SK-N-SH (cell line): ENCODE data around the gene SLC45A1. TPM values are rescaled to one million over a fixed set of nuclear protein-coding genes. Genes with fewer than 3 reads are reported as not detected.
A peak's percentile ranks its signal among the peaks of the same experiment; 100 is the strongest.

Experiments used
- CTCF ChIA-PET: fragments of 300-600, 350-600 bp; formaldehyde crosslinking; extraction: SDS; loops from one replicate; lab custom pipeline; 2021; lab: Yijun Ruan, JAX
- POLR2A ChIA-PET: fragments of 350-600 bp; sonication (Branson Sonifier 250); formaldehyde crosslinking; extraction: SDS; loops from one replicate; lab custom pipeline; 2020; ENCODE audit warnings: antibody characterized with exemption, inconsistent platforms; lab: Yijun Ruan, JAX
- DNase-seq: peaks from one replicate; pipeline ENCODE4 v3.0.0; 2012
- H2AFZ ChIP-seq: fragments of 200-600 bp; sonication (generic); 2 replicates; pipeline ENCODE4 v1.8.1; 2016; ENCODE audit warnings: antibody characterized with exemption, mild to moderate bottlenecking, low read depth
- H3F3A ChIP-seq: fragments of 200-600 bp; sonication (generic); replicated peaks from 2 replicates; pipeline ENCODE3; 2016; ENCODE audit warnings: antibody characterized with exemption, mild to moderate bottlenecking; ENCODE audit not compliant: insufficient read depth
- H3K27ac ChIP-seq, 2 experiments: fragments of 200-500 bp in 1 of 2; fragments of 200-600 bp in 1 of 2; sonication (Bioruptor generic) in 1 of 2; sonication (generic), shearing (Covaris generic) in 1 of 2; 2 replicates each; pipeline versions ENCODE4 v1.5.1 to v1.6.1; 2014 to 2016; ENCODE audit warnings: low read depth in 2 of 2, inconsistent platforms in 1 of 2, low read length in 1 of 2, mild to moderate bottlenecking in 1 of 2, mixed read lengths in 1 of 2
- H3K27me3 ChIP-seq: fragments of 200-600 bp; sonication (generic), shearing (Covaris generic); 2 replicates; pipeline ENCODE4 v1.6.1; 2016; ENCODE audit warnings: mixed run types; ENCODE audit not compliant: insufficient read depth
- H3K36me3 ChIP-seq, 2 experiments: fragments of 200-500 bp in 1 of 2; fragments of 200-600 bp in 1 of 2; sonication (Bioruptor generic) in 1 of 2; sonication (generic) in 1 of 2; replicated peaks in 1 of 2; 2 replicates each; pipeline versions ENCODE3 to v1.5.1; 2014 to 2016; ENCODE audit warnings: low read length in 1 of 2, mild to moderate bottlenecking in 1 of 2; ENCODE audit not compliant: insufficient read depth in 2 of 2, control insufficient read depth in 1 of 2
- H3K4me1 ChIP-seq, 2 experiments: fragments of 200-500 bp in 1 of 2; fragments of 200-600 bp in 1 of 2; sonication (Bioruptor generic) in 1 of 2; sonication (generic), shearing (Covaris generic) in 1 of 2; 2 replicates each; pipeline versions ENCODE4 v1.5.1 to v1.6.1; 2014 to 2016; ENCODE audit warnings: low read depth in 1 of 2, low read length in 1 of 2, mixed run types in 1 of 2; ENCODE audit not compliant: insufficient read depth in 2 of 2, control insufficient read depth in 1 of 2
- H3K4me2 ChIP-seq: fragments of 200-600 bp; sonication (generic), shearing (Covaris generic); 2 replicates; pipeline ENCODE4 v1.6.1; 2017; ENCODE audit warnings: mixed run types
- H3K4me3 ChIP-seq, 2 experiments: fragments of 200-500 bp in 1 of 2; fragments of 200-600 bp in 1 of 2; sonication (Bioruptor generic) in 1 of 2; sonication (generic), shearing (Covaris generic) in 1 of 2; 2 replicates each; pipeline versions ENCODE4 v1.5.1 to v1.8.1; 2014 to 2016; ENCODE audit warnings: low read depth in 2 of 2, inconsistent platforms in 1 of 2, low read length in 1 of 2, mild to moderate bottlenecking in 1 of 2, mixed read lengths in 1 of 2, moderate library complexity in 1 of 2
- H3K79me2 ChIP-seq: fragments of 200-600 bp; sonication (generic); 2 replicates; pipeline ENCODE4 v1.8.1; 2017; ENCODE audit warnings: mild to moderate bottlenecking; ENCODE audit not compliant: insufficient read depth
- H3K9ac ChIP-seq: fragments of 200-600 bp; sonication (generic); 2 replicates; pipeline ENCODE4 v1.6.1; 2017; ENCODE audit warnings: mixed run types
- H3K9me2 ChIP-seq: fragments of 200-600 bp; sonication (generic); 2 replicates; pipeline ENCODE4 v1.6.1; 2017; ENCODE audit warnings: mixed run types
- H3K9me3 ChIP-seq: fragments of 200-600 bp; sonication (generic); 2 replicates; pipeline ENCODE4 v1.6.1; 2017; ENCODE audit warnings: mixed run types, mild to moderate bottlenecking, moderate library complexity
- H4K20me1 ChIP-seq: fragments of 200-600 bp; sonication (generic); 2 replicates; pipeline ENCODE4 v1.6.1; 2017; ENCODE audit warnings: mild to moderate bottlenecking, mixed run types; ENCODE audit not compliant: insufficient read depth
- CHD2 ChIP-seq: fragments of 150-350 bp; IDR thresholded peaks from 2 replicates; pipeline ENCODE4 v1.6.1; 2018; ENCODE audit warnings: low read length; ENCODE audit not compliant: partially characterized antibody
- CTCF ChIP-seq: fragments of 200-600 bp; sonication (generic); IDR thresholded peaks from 2 replicates; pipeline ENCODE4 v1.6.1; 2017; ENCODE audit warnings: antibody characterized with exemption, mild to moderate bottlenecking, moderate library complexity
- ELF1 ChIP-seq: IDR thresholded peaks from 2 replicates; pipeline ENCODE4 v1.4.0; 2012
- EP300 ChIP-seq, 2 experiments: IDR thresholded peaks; 2 replicates each; pipeline versions ENCODE4 v1.4.0 to v1.6.1; 2012; ENCODE audit warnings: borderline replicate concordance in 1 of 2, low read depth in 1 of 2, low read length in 1 of 2
- EZH2phosphoT487 ChIP-seq: fragments of 200-600 bp; sonication (generic); IDR thresholded peaks from 2 replicates; pipeline ENCODE4 v1.6.1; 2017; ENCODE audit warnings: low read depth, mixed run types, mild to moderate bottlenecking, antibody characterized with exemption, moderate library complexity, borderline replicate concordance
- FOSL2 ChIP-seq: IDR thresholded peaks from 2 replicates; pipeline ENCODE4 v1.4.0; 2012; ENCODE audit warnings: low read depth, mild to moderate bottlenecking, moderate library complexity, borderline replicate concordance
- FOXJ3 ChIP-seq: sonication (generic); formaldehyde crosslinking; IDR thresholded peaks from 2 replicates; pipeline ENCODE4 v1.5.1; 2020; ENCODE audit warnings: mild to moderate bottlenecking, missing genetic modification reagents
- FOXM1 ChIP-seq: IDR thresholded peaks from 2 replicates; pipeline ENCODE4 v1.4.0; 2012; ENCODE audit warnings: low read depth, mild to moderate bottlenecking
- GATA2 ChIP-seq: sonication (generic); formaldehyde crosslinking; IDR thresholded peaks from 2 replicates; pipeline ENCODE4 v1.5.0; 2020; ENCODE audit warnings: mild to moderate bottlenecking, missing genetic modification reagents
- JUND ChIP-seq: IDR thresholded peaks from 2 replicates; pipeline ENCODE4 v1.4.0; 2012
- MAX ChIP-seq: IDR thresholded peaks from 2 replicates; pipeline ENCODE4 v1.4.0; 2012; ENCODE audit warnings: low read depth
- MEF2A ChIP-seq: IDR thresholded peaks from 2 replicates; pipeline ENCODE4 v1.4.0; 2012; ENCODE audit warnings: low read depth, borderline replicate concordance
- NFIC ChIP-seq: IDR thresholded peaks from 2 replicates; pipeline ENCODE4 v1.4.0; 2012; ENCODE audit warnings: borderline replicate concordance
- POLR2AphosphoS5 ChIP-seq: IDR thresholded peaks from 2 replicates; pipeline ENCODE4 v1.6.1; 2012; ENCODE audit warnings: low read depth, low read length
- RAD21 ChIP-seq: IDR thresholded peaks from 2 replicates; pipeline ENCODE4 v1.6.1; 2012; ENCODE audit warnings: mild to moderate bottlenecking, low read length
- RCOR1 ChIP-seq: fragments of 150-350 bp; IDR thresholded peaks from 2 replicates; pipeline ENCODE4 v1.6.1; 2017; ENCODE audit warnings: antibody characterized with exemption, low read length
- RFX5 ChIP-seq: IDR thresholded peaks from 2 replicates; pipeline ENCODE4 v1.6.1; 2012; ENCODE audit warnings: mild to moderate bottlenecking, improper control_type of control experiment, low read length
- RXRA ChIP-seq: IDR thresholded peaks from 2 replicates; pipeline ENCODE4 v1.4.0; 2012; ENCODE audit warnings: low read depth, mild to moderate bottlenecking, borderline replicate concordance
- SMC3 ChIP-seq: IDR thresholded peaks from 2 replicates; pipeline ENCODE4 v1.6.1; 2012; ENCODE audit warnings: low read depth, low read length, improper control_type of control experiment
- TAF1 ChIP-seq: IDR thresholded peaks from 2 replicates; pipeline ENCODE4 v1.6.1; 2012; ENCODE audit warnings: low read depth, mild to moderate bottlenecking, low read length, moderate library complexity, borderline replicate concordance
- TCF12 ChIP-seq: IDR thresholded peaks from 2 replicates; pipeline ENCODE4 v1.4.0; 2012
- TEAD4 ChIP-seq: IDR thresholded peaks from 2 replicates; pipeline ENCODE4 v1.4.0; 2012; ENCODE audit warnings: mild to moderate bottlenecking, borderline replicate concordance; ENCODE audit not compliant: insufficient read depth
- USF1 ChIP-seq: IDR thresholded peaks from 2 replicates; pipeline ENCODE4 v1.4.0; 2012; ENCODE audit warnings: low read depth, borderline replicate concordance
- WGBS: methylation state at CpG from one replicate; pipeline ENCODE4 v1.1.6; 2017; ENCODE audit warnings: low lambda C conversion rate; 5-methylcytosine and 5-hydroxymethylcytosine counted together
- polyA plus RNA-seq, 3 experiments: library from polyadenylated mRNA; depleted of rRNA; stranded (reverse); fragments of >200 nt; gene quantifications; 2 replicates each; pipeline ENCODE4 v1.2.3, GENCODE V29; 2012
- TF ChIP-seq, protein P1 (sequence below): IDR thresholded peaks from 2 replicates; pipeline ENCODE4; 2012
- TF ChIP-seq, protein P2 (sequence below): fragments of 150-350 bp; IDR thresholded peaks from 2 replicates; pipeline ENCODE4 v1.6.1; 2016; ENCODE audit warnings: mild to moderate bottlenecking, low read depth, low read length
- TF ChIP-seq, protein P3 (sequence below): fragments of 150-350 bp; IDR thresholded peaks from 2 replicates; pipeline ENCODE4 v1.6.1; 2017; ENCODE audit warnings: antibody characterized with exemption, low read length, low read depth, borderline replicate concordance

The SLC45A1 gene
- polyA plus RNA-seq, 1 of the 3 experiments (the other 2 are of a cell fraction), result 2.5 TPM

GRCh38 chr1:8348777-8349472 lies 31.0 kb downstream of the SLC45A1 start:
- Histone ChIP-seq H3K9me2 (no peaks in the 10 kb centered on the region), H3K4me2 (no peak overlapping the region), H3K4me1 (peaks cover under 1 to 13% of the 10 kb centered on the region in 2 experiments; a peak in 2 of 4 replicates), H2AFZ (no peak overlapping the region), H3K79me2 (no peaks in the 10 kb centered on the region), H4K20me1 (no peaks in the 10 kb centered on the region), H3K4me3 (no peak overlapping the region; a peak in 1 of 4 replicates), H3K9ac (no peak overlapping the region), H3K36me3 (peaks cover 0 to 18% of the 10 kb centered on the region in 2 experiments), H3F3A (peaks cover 4% of the 10 kb centered on the region), H3K27me3 (no peaks in the 10 kb centered on the region), H3K27ac (no peak overlapping the region), H3K9me3 (no peaks in the 10 kb centered on the region)
- WGBS, result 19% methylated on average over 18 of the region's 21 CpGs
- TF ChIP-seq, protein P1, sequence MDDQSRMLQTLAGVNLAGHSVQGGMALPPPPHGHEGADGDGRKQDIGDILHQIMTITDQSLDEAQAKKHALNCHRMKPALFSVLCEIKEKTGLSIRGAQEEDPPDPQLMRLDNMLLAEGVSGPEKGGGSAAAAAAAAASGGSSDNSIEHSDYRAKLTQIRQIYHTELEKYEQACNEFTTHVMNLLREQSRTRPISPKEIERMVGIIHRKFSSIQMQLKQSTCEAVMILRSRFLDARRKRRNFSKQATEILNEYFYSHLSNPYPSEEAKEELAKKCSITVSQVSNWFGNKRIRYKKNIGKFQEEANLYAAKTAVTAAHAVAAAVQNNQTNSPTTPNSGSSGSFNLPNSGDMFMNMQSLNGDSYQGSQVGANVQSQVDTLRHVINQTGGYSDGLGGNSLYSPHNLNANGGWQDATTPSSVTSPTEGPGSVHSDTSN, result no peak
- TF ChIP-seq ELF1, result no peak
- no peak for TF ChIP-seq JUND
- no peak for TF ChIP-seq TCF12
- no peak for TF ChIP-seq RCOR1
- TF ChIP-seq POLR2AphosphoS5, result no peak
- no peak for TF ChIP-seq FOXM1
- TF ChIP-seq, protein P2, sequence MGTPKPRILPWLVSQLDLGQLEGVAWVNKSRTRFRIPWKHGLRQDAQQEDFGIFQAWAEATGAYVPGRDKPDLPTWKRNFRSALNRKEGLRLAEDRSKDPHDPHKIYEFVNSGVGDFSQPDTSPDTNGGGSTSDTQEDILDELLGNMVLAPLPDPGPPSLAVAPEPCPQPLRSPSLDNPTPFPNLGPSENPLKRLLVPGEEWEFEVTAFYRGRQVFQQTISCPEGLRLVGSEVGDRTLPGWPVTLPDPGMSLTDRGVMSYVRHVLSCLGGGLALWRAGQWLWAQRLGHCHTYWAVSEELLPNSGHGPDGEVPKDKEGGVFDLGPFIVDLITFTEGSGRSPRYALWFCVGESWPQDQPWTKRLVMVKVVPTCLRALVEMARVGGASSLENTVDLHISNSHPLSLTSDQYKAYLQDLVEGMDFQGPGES, result no peak
- TF ChIP-seq RXRA, result no peak
- TF ChIP-seq MEF2A, result no peak
- TF ChIP-seq CTCF, result peak; percentile 72
- no peak for TF ChIP-seq TEAD4
- peak; percentile 78 for TF ChIP-seq RAD21
- no peak for TF ChIP-seq USF1
- TF ChIP-seq NFIC, result no peak
- no peak for TF ChIP-seq MAX
- no peak for TF ChIP-seq TAF1
- TF ChIP-seq, protein P3, sequence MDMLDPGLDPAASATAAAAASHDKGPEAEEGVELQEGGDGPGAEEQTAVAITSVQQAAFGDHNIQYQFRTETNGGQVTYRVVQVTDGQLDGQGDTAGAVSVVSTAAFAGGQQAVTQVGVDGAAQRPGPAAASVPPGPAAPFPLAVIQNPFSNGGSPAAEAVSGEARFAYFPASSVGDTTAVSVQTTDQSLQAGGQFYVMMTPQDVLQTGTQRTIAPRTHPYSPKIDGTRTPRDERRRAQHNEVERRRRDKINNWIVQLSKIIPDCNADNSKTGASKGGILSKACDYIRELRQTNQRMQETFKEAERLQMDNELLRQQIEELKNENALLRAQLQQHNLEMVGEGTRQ, result no peak
- TF ChIP-seq GATA2, result no peak
- no peak for TF ChIP-seq EZH2phosphoT487
- TF ChIP-seq SMC3, result peak; percentile 73
- TF ChIP-seq RFX5, result no peak
- TF ChIP-seq CHD2, result no peak
- no peak for TF ChIP-seq FOXJ3 (CRISPR knock-in tag)
- TF ChIP-seq FOSL2, result no peak
- no peak for TF ChIP-seq EP300 (IDR thresholded peaks at IDR 0.05; ENCODE audit: borderline replicate concordance in 1 of 2, low read depth in 1 of 2, low read length in 1 of 2)
- peak; percentile 91 for DNase-seq
- ChIA-PET CTCF (interaction anchor here (0.6 to 4.9 kb wide), 33 partner anchors 9 to 681 kb away, joined by 3 to 69 read pairs (median 4); partner anchors contain the start of gene SLC45A1), POLR2A (no interaction called here)
